ENCODE results near the gene PDCD10. TPM values are rescaled to one million over a fixed set of nuclear protein-coding genes. Genes with fewer than 3 reads are reported as not detected.

The PDCD10 gene
- total RNA-seq, 1 donor from 2014 or later: 46.4 TPM

DNA sequence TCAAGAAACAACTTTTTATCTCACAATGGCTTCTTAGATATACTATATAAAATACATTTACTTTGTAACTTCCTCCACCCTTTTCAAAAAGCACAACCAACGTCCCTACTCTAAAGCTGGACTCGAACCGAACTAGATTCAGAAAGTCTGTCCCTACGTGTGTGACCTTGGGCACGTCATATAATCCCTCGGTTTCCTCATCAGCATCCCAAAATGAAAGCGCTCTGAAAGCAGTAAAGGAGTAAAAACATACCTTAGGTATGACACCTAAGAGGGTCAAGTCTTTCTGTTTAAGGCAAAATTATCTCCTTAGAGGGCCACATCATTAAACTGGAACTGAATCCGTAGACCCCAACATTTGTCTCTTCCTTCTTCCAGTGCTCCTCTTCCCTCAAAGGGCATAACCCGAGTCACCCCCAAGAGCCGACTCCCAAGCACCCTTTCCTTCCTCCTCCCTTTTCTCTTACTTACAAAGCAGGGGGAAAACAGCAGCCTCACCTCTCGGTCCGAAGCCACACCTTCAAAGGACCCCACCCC, 663 bp downstream of the PDCD10 start:
- no peak for DNase-seq

DNA sequence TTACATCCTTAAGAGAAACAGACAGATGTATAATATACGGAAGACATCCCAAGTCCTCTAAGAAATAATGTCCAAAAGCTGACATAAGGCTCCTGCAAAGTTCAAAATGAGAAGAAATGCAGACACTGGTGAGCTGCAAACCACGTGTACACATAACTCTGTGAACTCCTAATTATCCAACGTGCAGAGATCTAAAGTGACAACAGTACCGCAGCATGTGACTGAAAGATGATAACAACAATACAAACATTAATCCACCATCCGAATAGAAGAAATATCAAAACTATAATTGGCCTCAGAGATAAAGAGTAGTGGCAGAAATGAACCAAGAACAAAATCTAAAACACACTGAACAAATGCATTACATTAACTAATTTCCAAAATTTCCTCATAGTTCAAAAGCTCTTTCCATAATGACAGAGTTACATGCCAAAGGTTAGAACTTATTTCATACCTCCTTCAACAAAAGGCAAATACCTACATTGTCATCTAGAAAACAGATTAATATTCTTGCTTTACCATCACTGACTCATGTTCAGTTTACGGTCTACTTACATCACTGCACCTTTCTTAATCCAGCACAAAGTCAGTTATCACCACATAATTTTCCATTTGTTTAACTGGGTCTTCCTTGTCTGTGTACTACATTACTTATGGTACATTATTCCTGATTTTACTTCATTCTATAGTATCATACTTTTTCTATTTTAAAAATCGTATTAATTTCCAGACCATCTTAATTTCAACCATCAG, 2.2 kb downstream of the PDCD10 start:
- no peak for DNase-seq

DNA sequence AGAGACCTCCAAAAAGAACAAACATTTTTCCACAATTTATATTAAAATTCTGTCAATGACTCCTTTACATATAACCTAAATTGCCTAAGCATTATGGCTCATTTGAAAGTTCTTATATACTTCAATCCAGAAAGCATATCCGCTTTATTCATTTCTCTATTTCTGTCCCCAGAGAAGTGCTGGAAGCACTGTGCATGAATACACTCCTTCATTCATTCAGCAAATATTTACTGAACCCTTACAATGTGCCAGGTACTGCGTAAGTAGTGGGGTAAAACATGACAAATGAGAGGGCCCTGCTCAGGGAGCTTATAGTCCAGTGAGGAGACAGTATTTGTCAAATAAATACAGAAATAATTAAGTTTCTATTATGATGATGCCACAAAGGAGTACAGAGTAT, 3.3 kb downstream of the PDCD10 start:
- no peak for DNase-seq

DNA sequence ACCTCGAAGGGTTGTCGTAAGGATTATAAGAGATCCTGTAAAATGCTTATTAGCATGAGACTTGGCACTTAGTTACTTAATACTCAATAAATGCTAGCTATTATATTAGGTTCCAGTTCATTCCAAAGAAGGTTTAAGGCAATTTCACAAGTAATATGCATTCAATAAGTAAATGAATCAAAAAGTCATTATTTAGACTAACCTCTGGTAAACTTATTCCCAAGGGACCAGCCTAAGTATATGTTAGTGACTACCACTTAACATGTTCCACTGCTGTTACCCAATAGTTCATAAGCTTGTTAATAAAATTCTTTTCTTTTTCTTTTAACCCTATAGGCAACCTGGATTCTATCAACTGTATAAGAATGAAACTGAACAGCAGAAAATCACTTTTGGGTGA, 5.1 kb downstream of the PDCD10 start:
- no peak for DNase-seq

DNA sequence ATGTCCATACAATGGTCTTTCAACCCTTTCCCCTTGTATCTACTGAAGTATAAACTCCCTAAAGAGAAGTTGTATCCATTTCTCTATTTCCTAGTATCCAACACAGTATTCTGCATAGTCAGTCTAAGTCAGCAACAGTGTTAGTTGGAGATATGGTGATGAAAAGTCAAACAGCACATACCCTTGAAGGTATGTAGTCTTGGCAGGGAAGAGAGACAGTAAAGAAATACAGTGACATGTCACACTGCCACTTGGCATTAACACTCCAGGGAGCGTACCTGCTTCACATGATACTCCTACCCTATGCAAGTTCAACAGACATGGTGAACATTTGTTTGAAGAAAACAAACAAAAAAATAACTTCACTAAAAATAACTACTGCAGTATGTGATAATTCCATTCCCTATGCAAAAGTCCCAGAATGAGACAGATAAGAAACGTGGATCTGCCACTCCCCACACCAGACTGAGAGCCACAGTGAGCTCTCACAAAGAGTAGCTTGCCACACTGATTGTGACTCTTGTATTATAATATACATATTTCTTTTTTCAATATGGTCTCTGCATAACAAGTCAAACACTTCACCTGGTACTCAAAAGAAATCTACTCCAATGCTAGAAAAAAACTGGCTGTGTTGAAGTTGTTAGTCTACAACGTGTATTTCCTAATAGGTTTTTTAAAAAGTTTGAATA, 5.9 kb downstream of the PDCD10 start:
- no peak for DNase-seq

- DNase-seq: no peak
Measured at GRCh38 chr3:167728176-167728575, 6.5 kb downstream of the PDCD10 start.

DNA sequence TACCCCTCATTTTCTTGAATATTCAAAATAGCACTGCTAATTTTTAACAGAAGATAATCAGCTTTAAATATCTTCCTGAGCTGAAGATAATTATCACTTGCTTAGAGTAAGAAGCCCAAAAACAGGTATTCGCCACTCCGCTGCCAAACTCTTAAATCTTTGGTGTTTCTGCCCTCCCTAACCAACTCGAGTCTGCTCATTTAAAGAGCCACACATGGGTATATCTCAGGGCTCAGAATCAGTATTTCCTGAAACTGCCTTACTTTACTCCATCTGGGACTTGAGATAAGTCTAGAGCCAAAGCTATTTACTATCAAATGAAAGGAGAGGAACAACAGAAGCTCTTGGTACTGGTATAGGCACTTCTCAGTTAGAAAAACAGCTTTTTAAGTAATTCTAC, 10.8 kb downstream of the PDCD10 start:
- DNase-seq: no peak

- DNase-seq: no peak
Measured at GRCh38 chr3:167723025-167723512, 11.6 kb downstream of the PDCD10 start.

DNA sequence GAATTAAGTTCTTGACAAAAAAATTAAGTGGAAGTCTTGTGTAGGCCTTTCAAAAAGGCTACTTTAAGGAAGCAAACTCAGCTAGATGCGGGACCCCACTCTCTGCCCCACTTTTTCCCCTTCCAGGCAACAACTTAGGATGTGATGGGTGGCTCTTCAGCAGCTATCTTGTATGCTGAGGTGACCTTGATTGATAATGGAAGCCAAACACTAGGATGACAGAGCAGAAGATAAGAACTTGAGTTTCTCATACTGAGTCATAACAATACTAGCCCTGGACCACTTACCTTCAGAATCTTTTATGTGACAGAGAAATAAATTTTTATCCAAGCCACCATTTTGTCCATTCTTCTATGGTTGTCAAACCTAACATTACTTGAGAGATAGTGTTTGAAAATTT, 16.1 kb downstream of the PDCD10 start:
- DNase-seq: no peak

DNA sequence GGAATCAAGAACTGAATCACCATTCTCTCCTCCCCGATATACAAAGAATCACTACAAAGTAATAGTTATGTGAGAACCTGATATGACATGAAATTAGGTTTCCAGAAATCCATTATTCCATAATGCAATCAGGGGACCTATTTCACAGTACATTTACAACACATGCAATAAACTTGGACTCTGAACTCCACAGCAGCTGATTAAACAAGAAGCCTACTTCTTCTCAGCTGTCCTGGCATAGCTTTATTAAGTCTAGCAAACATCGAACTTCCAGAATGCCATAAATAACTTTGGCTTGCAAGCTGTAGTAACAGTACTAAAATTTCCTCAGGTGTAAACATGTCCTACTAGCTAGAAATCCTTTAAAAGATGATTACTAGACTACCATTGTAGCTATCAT, 17.8 kb downstream of the PDCD10 start:
- peak; percentile 15 for DNase-seq

GRCh38 chr3:167714871-167715270, 19.8 kb downstream of the PDCD10 start:
- no peak for DNase-seq

DNA sequence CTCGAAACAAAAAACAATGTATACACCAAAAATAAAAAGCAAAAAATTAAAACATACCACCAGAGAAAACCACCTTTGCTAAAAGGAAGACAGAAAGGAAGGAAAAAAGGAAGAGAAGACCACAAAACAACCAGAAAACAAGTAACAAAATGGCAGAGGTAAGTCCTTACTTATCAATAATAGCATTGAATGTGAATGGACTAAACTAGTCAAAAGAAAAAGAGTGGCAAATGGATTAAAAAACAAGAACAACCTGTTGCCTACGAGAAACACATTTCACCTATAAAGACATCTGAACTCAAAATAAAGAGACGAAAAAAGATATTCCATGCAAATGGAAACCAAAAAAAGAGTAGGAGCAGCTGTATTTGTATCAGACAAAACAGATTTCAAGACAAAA, 22.2 kb downstream of the PDCD10 start:
- DNase-seq: no peak

GRCh38 chr3:167711439-167711838, 23.3 kb downstream of the PDCD10 start:
- no peak for DNase-seq

DNA sequence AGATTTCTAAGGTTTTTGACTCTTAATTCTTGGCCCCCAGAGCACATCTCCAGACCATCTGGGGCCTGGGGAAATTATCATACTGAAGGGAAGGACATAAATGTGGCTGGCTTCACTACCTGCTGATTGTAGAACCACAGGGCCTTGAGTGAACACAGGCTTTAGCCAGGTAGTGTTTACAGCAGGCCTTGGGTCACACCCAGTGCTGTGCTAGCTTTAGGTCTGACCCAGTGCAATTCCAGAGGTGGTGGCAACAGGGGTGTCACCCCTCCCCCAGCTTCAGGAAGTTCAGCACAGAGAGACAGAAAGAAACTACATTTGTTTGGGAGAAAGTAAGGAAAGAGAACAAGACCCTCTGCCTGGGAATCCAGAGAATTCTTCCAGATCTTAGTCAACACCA, 24.1 kb downstream of the PDCD10 start:
- no peak for DNase-seq

GRCh38 chr3:167709690-167710089, 25.0 kb downstream of the PDCD10 start:
- DNase-seq: no peak

DNA sequence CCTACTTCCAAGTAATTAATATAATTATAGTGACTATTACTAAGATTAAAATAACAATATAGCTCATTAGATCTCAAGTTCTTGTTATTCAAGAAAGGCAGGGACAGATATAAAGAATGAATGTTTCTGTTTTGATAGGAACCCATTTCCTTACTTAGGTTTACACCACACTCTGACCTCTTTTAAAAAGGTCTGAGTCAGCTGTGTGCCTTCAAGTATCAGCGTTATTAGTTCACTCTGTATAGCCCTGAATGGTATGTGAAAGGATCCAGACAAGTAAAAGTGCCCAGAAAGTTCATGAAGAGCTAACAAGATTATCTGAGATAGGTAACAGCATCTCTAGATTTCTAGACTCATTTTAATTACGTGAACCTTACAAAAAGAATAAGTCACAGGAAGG, 28.9 kb downstream of the PDCD10 start:
- DNase-seq: no peak

- DNase-seq: no peak
Measured at GRCh38 chr3:167700926-167701325, 33.8 kb downstream of the PDCD10 start.

DNA sequence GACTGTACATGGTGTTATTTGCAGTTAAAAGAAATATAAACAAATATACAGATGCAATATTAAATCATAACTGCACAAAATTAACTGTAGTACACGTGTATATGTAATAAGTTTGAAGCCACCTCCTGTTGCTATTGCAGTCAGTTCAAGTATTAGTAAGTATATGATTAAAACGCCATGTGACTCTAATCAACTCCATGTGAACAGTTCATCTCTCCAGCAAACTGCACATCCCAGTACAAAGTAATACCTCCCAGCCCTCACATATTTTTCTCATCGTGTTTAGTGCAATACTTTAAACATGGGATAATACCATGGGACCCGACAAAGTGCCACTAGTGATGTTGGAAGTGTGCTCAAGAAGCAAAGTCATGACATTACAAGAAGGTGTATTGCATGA, 34.6 kb downstream of the PDCD10 start:
- DNase-seq: no peak

GRCh38 chr3:167694121-167694520, 40.6 kb downstream of the PDCD10 start:
- DNase-seq: no peak

DNA sequence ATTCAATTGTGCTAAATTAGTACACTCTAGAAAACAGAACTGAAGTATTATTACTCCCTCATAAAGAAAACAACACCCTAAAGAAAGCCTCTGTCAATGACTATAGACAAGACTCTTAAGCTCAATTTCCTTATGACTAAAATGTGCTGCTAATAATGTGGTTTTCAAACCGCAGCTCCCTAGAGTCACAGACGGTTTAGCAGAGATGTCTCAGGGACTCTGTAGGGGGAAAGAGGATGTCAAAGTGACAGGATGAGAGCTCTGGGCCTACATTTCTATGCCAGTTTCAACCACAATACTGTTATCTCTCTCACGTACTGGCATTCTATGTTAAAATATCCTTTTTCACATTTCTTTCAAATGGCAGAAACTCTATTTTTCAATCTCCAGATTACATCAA, 43.3 kb downstream of the PDCD10 start:
- no peak for DNase-seq

- peak; percentile 82 for DNase-seq
Measured at GRCh38 chr3:167684388-167684993, 50.2 kb downstream of the PDCD10 start.

GRCh38 chr3:167679526-167679925, 55.2 kb downstream of the PDCD10 start:
- no peak for DNase-seq

DNA sequence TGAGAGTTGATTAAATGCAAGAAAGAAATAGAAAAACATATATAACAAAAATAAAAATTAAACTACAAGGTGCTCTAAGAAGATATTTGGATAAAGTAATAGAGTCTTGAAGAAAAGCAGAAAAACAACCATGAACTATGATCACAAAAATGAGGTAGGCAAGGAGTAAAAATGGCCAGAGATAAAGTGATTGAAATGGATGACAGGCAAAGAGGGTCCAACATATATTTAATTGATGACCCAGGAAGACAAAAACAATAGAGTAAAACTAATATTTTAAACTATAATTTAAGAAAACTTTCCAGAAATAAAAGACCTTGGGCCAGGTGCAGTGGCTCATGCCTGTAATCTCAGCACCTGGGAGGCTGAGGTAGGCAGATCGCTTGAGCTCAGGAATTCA, 58.8 kb downstream of the PDCD10 start:
- DNase-seq: no peak
